BE2C (cell line): Measurements from ENCODE around the gene GPI.
A peak's percentile ranks its signal among the peaks of the same experiment; 100 is the strongest.

ENCODE experiments used
- DNase-seq: peaks from one replicate; pipeline ENCODE4 v3.0.0-alpha.2; 2020
- H3K27me3 ChIP-seq: fragments of 250-450 bp; sonication (Bioruptor Pico); 2 replicates; pipeline ENCODE4 v1.5.1; 2020; ENCODE audit warnings: mild to moderate bottlenecking
- H3K36me3 ChIP-seq: fragments of 250-450 bp; sonication (Bioruptor Pico); 2 replicates; pipeline ENCODE4 v1.5.1; 2020; ENCODE audit warnings: mild to moderate bottlenecking
- H3K4me1 ChIP-seq: fragments of 250-450 bp; sonication (Bioruptor Pico); 2 replicates; pipeline ENCODE4 v1.5.1; 2020
- H3K4me3 ChIP-seq: 2 replicates; pipeline ENCODE4 v1.5.1; 2011; ENCODE audit warnings: low read depth, low read length
- H3K9me3 ChIP-seq: fragments of 250-450 bp; sonication (Bioruptor Pico); 2 replicates; pipeline ENCODE4 v1.5.1; 2020
- CTCF ChIP-seq: IDR thresholded peaks from 2 replicates; pipeline ENCODE4 v1.5.1; 2012; ENCODE audit warnings: mild to moderate bottlenecking, low read depth, low read length

The GPI gene

GRCh38 chr19:34428549-34429285 lies 63.7 kb downstream of the GPI start:
- H3K36me3 ChIP-seq, result peaks cover 26% of the 10 kb centered on the region
- no peaks in the 10 kb centered on the region for H3K9me3 ChIP-seq
- DNase-seq, result peak; percentile 16
- peaks cover 4% of the 10 kb centered on the region; the same call in 1 of the 2 replicates for H3K4me1 ChIP-seq
- H3K27me3 ChIP-seq, result no peaks in the 10 kb centered on the region
- no peak for TF ChIP-seq CTCF
- H3K4me3 ChIP-seq, result peak overlapping the region; percentile 87

GRCh38 chr19:34429553-34429952 lies 64.6 kb downstream of the GPI start:
- no peak for TF ChIP-seq CTCF
- Histone ChIP-seq H3K27me3 (no peaks in the 10 kb centered on the region), H3K36me3 (peaks cover 34% of the 10 kb centered on the region), H3K9me3 (no peaks in the 10 kb centered on the region), H3K4me3 (peak overlapping the region; percentile 87), H3K4me1 (peaks cover 4% of the 10 kb centered on the region; the same call in 1 of the 2 replicates)
- no peak for DNase-seq

- H3K27me3 ChIP-seq, result no peaks in the 10 kb centered on the region
- peak overlapping the region; percentile 87 for H3K4me3 ChIP-seq
- TF ChIP-seq CTCF, result peak; percentile 87
- H3K4me1 ChIP-seq, result peaks cover 4% of the 10 kb centered on the region; the same call in 1 of the 2 replicates
- H3K9me3 ChIP-seq, result no peaks in the 10 kb centered on the region
- H3K36me3 ChIP-seq, result peaks cover 48% of the 10 kb centered on the region
- DNase-seq, result peak; percentile 54
Measured at GRCh38 chr19:34430738-34431625, 66.0 kb downstream of the GPI start.

- no peak overlapping the region for H3K4me3 ChIP-seq
- peaks cover 4% of the 10 kb centered on the region; the same call in 1 of the 2 replicates for H3K4me1 ChIP-seq
- H3K9me3 ChIP-seq, result no peaks in the 10 kb centered on the region
- peaks cover 57% of the 10 kb centered on the region for H3K36me3 ChIP-seq
- no peak for DNase-seq
- no peaks in the 10 kb centered on the region for H3K27me3 ChIP-seq
- no peak for TF ChIP-seq CTCF
Measured at GRCh38 chr19:34431681-34432402, 66.8 kb downstream of the GPI start.

GRCh38 chr19:34432797-34433196 lies 67.8 kb downstream of the GPI start:
- no peak overlapping the region for H3K4me3 ChIP-seq
- H3K4me1 ChIP-seq, result peaks cover 4% of the 10 kb centered on the region; the same call in 1 of the 2 replicates
- H3K27me3 ChIP-seq, result no peaks in the 10 kb centered on the region
- TF ChIP-seq CTCF, result no peak
- no peak for DNase-seq
- H3K36me3 ChIP-seq, result peaks cover 66% of the 10 kb centered on the region
- H3K9me3 ChIP-seq, result no peaks in the 10 kb centered on the region
